ENCODE measurements around the gene TXK.

TXK gene

GRCh38 chr4:48133669-48134068 lies 381 bp downstream of the TXK start:
- DNase-seq, result no peak

- no peak for DNase-seq
Observed at GRCh38 chr4:48131736-48132135, 2.3 kb downstream of the TXK start.

DNA sequence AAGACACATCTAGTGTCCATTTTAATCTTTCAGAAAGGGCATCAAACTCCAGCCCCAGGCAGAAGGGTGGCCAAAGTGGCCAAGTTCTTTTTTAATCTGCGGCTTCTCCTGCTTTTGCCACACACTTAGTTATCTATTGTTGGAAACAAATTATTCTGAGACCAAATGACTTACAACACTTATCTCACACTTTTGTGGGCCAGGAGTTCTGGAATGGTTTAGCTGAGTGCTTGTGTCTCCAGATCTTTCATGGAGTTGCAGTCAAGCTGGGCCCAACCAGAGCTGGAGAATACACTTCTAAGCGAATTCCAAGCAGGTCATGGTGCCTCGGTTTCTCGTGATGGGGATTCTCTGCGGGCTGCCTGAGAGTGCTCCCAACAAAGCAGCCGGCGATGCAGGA lies 4.0 kb downstream of the TXK start:
- DNase-seq, result no peak

DNA sequence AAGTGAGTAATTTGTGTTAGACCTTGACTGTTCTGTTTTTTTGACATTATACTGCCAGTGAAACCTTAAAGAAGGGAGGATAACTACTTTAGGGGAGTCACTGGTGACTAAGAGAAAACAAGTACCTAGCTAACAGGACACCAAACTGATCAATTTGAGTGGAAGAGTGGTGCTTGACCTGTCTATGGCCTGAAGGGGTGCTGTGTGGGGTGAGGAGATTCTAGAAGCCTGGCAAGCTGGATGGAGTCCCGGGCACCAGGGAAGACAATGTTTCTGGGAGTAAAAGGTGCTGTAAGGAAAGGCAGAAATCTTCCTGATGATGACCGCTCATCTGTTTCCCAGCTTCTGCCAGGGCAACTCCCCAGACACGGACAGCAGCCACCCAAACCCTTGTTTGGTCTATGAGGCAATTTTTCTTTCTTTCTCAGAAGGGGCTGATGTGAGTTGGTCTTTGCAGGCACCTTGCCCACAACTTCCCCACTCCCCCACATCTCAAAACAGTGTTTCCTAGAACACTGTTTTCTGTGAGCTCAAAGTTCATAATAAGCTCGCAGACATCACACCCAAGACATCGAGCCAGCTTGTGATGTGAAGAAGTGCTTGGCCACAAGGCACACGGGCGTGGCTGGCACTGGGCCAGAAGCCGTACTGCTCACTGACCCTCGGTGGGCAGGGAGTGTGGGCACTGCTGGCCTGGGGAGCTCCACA lies 4.6 kb downstream of the TXK start:
- DNase-seq, result no peak

- peak; percentile 16 to 27 for DNase-seq
Observed at GRCh38 chr4:48127682-48128404, 6.2 kb downstream of the TXK start.

- no peak for DNase-seq
Observed at GRCh38 chr4:48127231-48127630, 6.8 kb downstream of the TXK start.

- DNase-seq, result no peak
Observed at GRCh38 chr4:48126621-48127020, 7.4 kb downstream of the TXK start.

GRCh38 chr4:48124870-48125269 lies 9.2 kb downstream of the TXK start:
- no peak for DNase-seq

DNA sequence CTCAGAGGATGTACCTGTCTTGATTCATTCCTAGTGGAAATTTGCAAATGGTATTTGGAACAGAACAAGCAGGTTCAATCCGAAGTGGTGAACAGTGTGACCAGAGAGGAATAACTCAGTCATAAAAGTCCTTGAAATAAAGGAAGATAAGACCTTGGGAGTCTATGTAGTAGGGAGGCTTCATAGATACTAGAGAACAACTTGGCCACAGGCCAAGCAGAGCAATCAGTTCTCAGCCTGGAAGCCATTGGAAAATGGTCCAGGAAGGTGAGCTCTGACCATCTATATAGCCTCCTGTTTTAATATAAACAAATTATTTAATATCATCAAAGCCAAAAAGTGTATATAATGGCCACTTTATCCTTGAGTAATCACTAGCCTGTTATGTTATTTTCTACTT lies 11.3 kb downstream of the TXK start:
- DNase-seq, result no peak

GRCh38 chr4:48121180-48121579 lies 12.9 kb downstream of the TXK start:
- DNase-seq, result no peak

- no peak for DNase-seq
Observed at GRCh38 chr4:48120132-48120531, 13.9 kb downstream of the TXK start.

- no peak for DNase-seq
Observed at GRCh38 chr4:48119646-48120045, 14.4 kb downstream of the TXK start.

DNA sequence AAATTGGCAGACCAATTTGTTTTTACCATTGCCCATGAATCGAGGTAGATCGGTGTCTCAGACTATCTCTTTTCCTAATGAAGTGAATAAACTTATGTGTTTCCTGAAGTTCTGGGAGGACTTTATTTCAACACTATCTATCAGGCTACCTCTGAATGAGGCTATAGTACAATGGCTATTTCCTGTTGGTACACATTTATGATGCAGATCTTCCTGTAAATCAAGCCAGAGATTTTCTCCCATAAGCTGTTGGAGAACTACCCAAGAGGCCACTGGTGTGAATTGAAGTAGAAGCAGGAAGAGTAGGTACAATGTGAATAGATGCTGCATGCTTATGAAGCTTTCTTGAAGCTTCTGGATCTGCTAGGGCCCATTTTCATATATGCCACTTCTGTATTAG lies 16.0 kb downstream of the TXK start:
- DNase-seq, result no peak

DNA sequence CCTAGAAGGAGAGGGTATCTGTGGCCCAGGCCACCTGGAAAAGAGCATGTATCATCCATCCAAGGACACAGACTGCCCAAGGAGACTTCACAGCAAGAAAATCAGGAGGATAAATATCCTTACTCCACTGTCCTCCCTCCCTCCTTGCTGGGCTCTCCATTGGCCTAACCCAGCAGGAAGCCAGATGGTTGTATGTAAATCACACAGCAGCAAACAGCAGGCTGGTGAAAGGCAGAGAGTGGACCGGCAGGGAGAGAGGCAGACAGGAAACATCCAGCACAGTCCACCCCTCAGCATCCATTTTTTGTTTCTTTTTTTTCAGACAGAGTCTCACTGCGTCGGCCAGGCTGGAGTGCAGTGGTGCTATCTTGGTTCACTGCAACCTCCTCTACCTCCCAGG lies 17.5 kb downstream of the TXK start:
- no peak for DNase-seq

GRCh38 chr4:48114412-48114811 lies 19.6 kb downstream of the TXK start:
- DNase-seq, result no peak

DNA sequence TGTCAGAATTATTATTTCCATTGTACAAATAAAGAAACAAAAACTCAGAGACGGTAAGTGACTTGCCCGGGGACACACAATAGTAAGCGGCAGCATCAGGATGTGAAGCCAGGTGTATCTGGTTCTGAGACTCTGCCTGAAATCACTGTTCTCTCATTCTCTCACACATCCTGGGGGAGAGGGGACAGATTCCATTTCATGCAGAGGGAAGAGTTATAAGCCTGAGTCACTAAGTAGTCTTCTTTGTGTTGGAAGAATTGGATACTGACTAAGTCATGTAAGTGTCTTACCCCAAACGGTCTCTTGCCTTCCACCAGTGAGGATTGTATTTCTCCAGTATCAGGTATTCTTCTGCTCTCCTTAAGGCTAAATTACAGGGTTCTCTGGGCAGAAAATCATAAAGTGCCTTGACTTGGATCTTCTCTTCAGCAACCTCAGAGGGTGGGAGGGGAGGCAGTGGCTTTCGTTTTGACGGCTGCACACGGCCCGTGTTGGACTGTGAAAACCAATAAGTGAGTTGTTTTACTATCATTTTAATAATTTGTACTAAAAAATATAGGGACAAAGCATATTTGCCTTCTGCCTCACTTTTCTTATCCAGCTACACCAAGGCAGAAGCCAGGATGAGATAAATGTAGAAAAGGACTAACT lies 21.9 kb downstream of the TXK start:
- DNase-seq, result no peak

- DNase-seq, result no peak
Observed at GRCh38 chr4:48110452-48110978, 23.5 kb downstream of the TXK start.

- peak in 1 of 2 experiments; percentile 7 for DNase-seq
Observed at GRCh38 chr4:48109413-48110263, 24.4 kb downstream of the TXK start.

DNA sequence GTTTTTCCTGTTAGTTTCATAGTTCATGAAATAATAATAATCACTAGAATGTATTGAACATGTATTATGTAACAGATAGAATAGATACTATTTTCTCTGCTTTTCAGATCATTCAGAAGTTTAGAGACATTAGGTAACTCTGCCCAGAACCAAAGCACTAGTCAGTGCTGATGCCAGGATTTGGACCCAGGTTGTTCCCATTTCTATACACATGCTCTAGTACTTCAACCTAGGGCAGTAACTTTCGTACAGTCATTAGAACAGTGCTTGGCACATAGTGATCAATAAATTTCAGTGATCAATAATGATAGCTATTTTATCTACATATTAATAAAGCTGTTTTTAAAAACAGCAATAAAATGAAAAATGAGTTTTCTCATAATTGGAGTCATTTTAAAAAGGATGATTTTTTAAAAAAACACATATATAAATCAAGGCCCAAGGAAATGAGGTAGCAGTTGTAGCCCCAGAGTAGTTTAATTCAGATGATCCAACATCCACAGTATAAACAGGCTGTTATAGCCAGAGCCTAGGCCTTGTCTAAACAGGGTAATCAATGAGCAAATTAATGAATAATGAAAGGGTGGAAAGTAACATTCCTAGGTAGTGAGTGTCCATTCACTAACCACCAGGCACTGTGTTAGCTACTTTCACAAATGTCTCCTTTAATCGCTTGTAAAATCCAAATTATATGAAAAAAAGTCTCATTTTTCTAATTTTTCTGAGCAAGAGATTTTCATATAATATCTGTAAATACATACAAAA lies 25.6 kb downstream of the TXK start:
- no peak for DNase-seq

- DNase-seq, result no peak
Observed at GRCh38 chr4:48105230-48105629, 28.8 kb downstream of the TXK start.

DNA sequence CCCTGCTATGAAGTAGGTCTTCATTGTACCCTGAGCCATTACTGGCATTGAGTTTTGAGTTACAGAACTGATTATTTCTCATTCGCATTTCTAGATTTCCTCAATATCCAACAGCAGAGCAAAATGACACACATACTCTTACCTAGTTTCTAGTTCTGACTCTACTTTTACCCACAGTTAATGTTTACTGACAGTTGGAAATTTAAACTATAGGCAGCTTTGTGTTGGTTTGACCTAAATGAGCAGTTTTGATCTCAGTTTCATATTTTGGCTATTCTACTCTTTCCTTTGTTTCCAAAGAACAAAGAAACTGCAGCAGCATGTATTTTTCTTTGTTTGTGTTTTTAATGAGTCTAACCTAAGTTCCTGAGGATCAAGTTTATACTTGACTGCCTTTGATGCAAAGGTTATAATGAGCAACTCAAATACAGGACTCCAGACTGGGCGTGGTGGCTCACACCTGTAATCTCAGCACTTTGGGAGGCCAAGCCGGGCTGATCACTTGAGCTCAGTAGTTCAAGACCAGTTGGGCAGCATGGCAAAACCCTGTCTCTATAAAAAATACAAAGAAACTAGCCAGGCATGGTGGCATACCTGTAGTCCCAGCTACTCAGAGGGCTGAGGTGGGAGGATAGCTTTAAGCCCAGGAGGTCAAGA lies 30.4 kb downstream of the TXK start:
- DNase-seq, result no peak

DNA sequence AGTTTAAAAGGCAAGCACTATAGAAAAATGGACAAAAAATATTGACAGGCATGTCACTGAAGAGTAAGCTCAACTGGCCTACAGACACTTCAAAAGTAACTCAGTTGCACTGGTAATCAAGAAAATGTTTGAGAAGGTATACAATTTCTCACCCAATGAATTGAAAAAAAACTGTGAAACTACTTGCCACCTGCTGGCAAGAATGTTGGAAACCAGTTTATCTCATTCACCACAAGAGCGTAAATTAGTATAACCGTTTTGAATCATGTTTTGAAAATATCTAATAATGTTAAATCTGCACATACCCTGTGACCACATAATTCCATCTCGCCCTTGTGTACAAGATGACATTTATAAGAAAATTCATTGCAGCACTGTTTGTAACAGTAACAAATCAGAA lies 31.7 kb downstream of the TXK start:
- no peak for DNase-seq
